CD4-positive, alpha-beta T cell (primary cell): ENCODE measurements around the gene RPL26. TPM values are rescaled to one million over a fixed set of nuclear protein-coding genes. Genes with fewer than 3 reads are reported as not detected.

Experiments
- ATAC-seq: fragments of 200-7000 bp; cut with Tn5 transposase; one replicate; pipeline ENCODE4 v1.10.0; 2022; ENCODE audit warnings: mild to moderate bottlenecking; ENCODE audit not compliant: poor library complexity
- CTCF ChIA-PET: fragments of 350-600 bp; sonication (Branson Sonifier 250); formaldehyde crosslinking; loops from one replicate; lab custom pipeline; 2021; ENCODE audit warnings: antibody characterized with exemption, inconsistent platforms; lab: Charles Lee
- POLR2A ChIA-PET: fragments of 350-600 bp; sonication (Branson Sonifier 250); formaldehyde crosslinking; loops from one replicate; lab custom pipeline; 2021; ENCODE audit warnings: antibody characterized with exemption, inconsistent platforms; lab: Charles Lee
- DNase-seq, 14 experiments: peaks; one replicate each; pipeline ENCODE4 v3.0.0-alpha.2; 2013 to 2020; ENCODE audit warnings: mixed read lengths in 2 of 14
- H3K27ac ChIP-seq, 2 donors: one replicate each; pipeline versions ENCODE4 v1.5.1 to v1.7.0; 2013; ENCODE audit warnings: low read length in 2 of 2, low read depth in 1 of 2, mild to moderate bottlenecking in 1 of 2
- H3K27me3 ChIP-seq, 2 experiments: 1 replicate in 1 of 2; 2 replicates in 1 of 2; pipeline versions ENCODE4 v1.6.1 to v1.7.0; 2013; ENCODE audit warnings: low read length in 2 of 2, control low read depth in 1 of 2, mild to moderate bottlenecking in 1 of 2, moderate library complexity in 1 of 2; ENCODE audit not compliant: insufficient read depth in 2 of 2, control insufficient read depth in 1 of 2
- H3K36me3 ChIP-seq: one replicate; pipeline ENCODE4 v1.6.1; 2013; ENCODE audit warnings: low read length, control low read depth; ENCODE audit not compliant: insufficient read depth
- H3K4me1 ChIP-seq: one replicate; pipeline ENCODE4 v1.6.1; 2013; ENCODE audit warnings: low read length, control low read depth; ENCODE audit not compliant: insufficient read depth
- H3K4me3 ChIP-seq: one replicate; pipeline ENCODE4 v1.5.1; 2013; ENCODE audit warnings: mild to moderate bottlenecking, low read length, moderate library complexity
- H3K9me3 ChIP-seq, 2 experiments: 1 replicate in 1 of 2; 2 replicates in 1 of 2; pipeline versions ENCODE4 v1.6.1 to v1.7.0; 2013; ENCODE audit warnings: low read length in 2 of 2, mild to moderate bottlenecking in 2 of 2, control low read depth in 1 of 2, moderate library complexity in 1 of 2; ENCODE audit not compliant: control insufficient read depth in 1 of 2, insufficient read depth in 1 of 2
- H3K27ac Mint-ChIP-seq: one replicate; pipeline ENCODE4 v1.8.0; 2020; ENCODE audit warnings: mixed read lengths
- H3K27me3 Mint-ChIP-seq: one replicate; pipeline ENCODE4 v1.8.0; 2021; ENCODE audit warnings: mixed read lengths
- H3K36me3 Mint-ChIP-seq: one replicate; pipeline ENCODE4 v1.8.0; 2021; ENCODE audit warnings: low read depth, mixed read lengths
- H3K4me1 Mint-ChIP-seq: one replicate; pipeline ENCODE4 v1.8.0; 2021; ENCODE audit warnings: low read depth, mixed read lengths
- H3K4me3 Mint-ChIP-seq: one replicate; pipeline ENCODE4 v1.8.0; 2020; ENCODE audit warnings: mild to moderate bottlenecking, mixed read lengths
- H3K9me3 Mint-ChIP-seq: one replicate; pipeline ENCODE4 v1.8.0; 2020; ENCODE audit warnings: mixed read lengths
- intact Hi-C, 2 experiments: fragments of 100-400 bp; cut with DNase I in 1 of 2; cut with micrococcal nuclease in 1 of 2; formaldehyde crosslinking; loops; one replicate each; pipeline versions ENCODE4 v1.15.1 to v1.9.0; 2023 to 2025; cut with DNase I, micrococcal nuclease
- total RNA-seq, 174 experiments: library from RNA in 2 of 174; stranded (reverse) in 2 of 174; gene quantifications; one replicate each; pipeline ENCODE4 v1.2.3 and lab custom pipeline; 2021 to 2026
- TF ChIP-seq, protein P1 (sequence below): fragments of 200-600 bp; IDR thresholded peaks from one replicate; pipeline ENCODE4 v1.8.0; 2022; ENCODE audit warnings: antibody characterized with exemption, mild to moderate bottlenecking

The RPL26 gene
- total RNA-seq, 2 experiments from 2014 or later, result 2,959 to 3,104 TPM

DNA sequence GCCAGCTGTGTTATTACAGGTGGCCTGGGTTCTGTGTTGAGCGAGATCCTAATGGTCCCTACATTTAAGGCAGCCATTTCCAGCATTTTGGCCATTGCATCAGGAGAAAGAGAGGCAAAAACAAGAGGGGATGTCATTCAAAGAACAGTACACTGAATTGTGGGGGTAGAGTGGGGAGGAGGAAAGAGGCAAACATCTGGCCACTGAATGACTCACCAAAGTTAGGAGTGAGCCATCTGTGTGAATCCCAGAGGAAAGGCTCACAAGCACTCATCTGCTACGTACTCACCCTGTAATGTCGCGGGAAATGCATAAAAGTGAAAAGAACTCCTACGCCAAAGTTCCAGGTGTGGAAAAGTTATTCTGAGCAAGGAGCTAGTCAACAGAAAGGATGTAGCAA, 23.2 kb downstream of the RPL26 start:
- POLR2A ChIA-PET, result no interaction called here
- no peaks in the 10 kb centered on the region for H3K27me3 ChIP-seq
- Mint-ChIP-seq H3K4me1 (peaks cover 19% of the 10 kb centered on the region), H3K27me3 (no peaks in the 10 kb centered on the region), H3K4me3 (no peak overlapping the region), H3K36me3 (no peaks in the 10 kb centered on the region), H3K27ac (no peak overlapping the region), H3K9me3 (no peaks in the 10 kb centered on the region)
- TF ChIP-seq, protein P1, sequence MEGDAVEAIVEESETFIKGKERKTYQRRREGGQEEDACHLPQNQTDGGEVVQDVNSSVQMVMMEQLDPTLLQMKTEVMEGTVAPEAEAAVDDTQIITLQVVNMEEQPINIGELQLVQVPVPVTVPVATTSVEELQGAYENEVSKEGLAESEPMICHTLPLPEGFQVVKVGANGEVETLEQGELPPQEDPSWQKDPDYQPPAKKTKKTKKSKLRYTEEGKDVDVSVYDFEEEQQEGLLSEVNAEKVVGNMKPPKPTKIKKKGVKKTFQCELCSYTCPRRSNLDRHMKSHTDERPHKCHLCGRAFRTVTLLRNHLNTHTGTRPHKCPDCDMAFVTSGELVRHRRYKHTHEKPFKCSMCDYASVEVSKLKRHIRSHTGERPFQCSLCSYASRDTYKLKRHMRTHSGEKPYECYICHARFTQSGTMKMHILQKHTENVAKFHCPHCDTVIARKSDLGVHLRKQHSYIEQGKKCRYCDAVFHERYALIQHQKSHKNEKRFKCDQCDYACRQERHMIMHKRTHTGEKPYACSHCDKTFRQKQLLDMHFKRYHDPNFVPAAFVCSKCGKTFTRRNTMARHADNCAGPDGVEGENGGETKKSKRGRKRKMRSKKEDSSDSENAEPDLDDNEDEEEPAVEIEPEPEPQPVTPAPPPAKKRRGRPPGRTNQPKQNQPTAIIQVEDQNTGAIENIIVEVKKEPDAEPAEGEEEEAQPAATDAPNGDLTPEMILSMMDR, result no peak
- no peak for DNase-seq
- CTCF ChIA-PET, result no interaction called here
- H3K36me3 ChIP-seq, result no peaks in the 10 kb centered on the region
- H3K9me3 ChIP-seq, result no peaks in the 10 kb centered on the region
- no peaks in the 10 kb centered on the region for H3K4me1 ChIP-seq
- ATAC-seq, result no peak
- no peak overlapping the region for H3K27ac ChIP-seq
- intact Hi-C loops, result no loop called here
- H3K4me3 ChIP-seq, result no peak overlapping the region

DNA sequence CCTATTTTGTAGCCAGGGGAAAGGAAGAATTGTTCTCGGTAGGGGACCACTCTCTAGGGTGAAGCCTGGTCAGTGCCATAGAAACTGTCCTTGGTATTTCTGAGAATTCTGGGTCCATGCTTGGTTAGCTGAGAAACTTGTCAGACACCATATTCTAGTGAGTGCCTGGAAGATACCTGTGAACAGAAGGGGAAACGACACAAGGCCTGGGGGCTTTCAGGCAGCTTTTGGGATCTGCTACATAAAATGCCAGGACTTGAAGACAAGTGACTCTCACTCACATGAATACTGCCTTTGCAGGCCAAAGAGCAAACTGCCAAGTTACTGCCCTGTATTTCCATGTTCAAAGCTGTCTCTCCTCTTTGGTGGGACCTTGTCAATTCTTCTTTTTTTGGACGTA, 25.1 kb downstream of the RPL26 start:
- H3K4me3 Mint-ChIP-seq, result no peak overlapping the region
- H3K36me3 Mint-ChIP-seq, result no peaks in the 10 kb centered on the region
- H3K27me3 Mint-ChIP-seq, result no peaks in the 10 kb centered on the region
- Histone ChIP-seq H3K36me3 (no peaks in the 10 kb centered on the region), H3K9me3 (no peaks in the 10 kb centered on the region), H3K4me3 (no peak overlapping the region), H3K27me3 (no peaks in the 10 kb centered on the region), H3K4me1 (no peaks in the 10 kb centered on the region), H3K27ac (no peak overlapping the region)
- ATAC-seq, result no peak
- no peaks in the 10 kb centered on the region for H3K9me3 Mint-ChIP-seq
- ChIA-PET POLR2A (no interaction called here), CTCF (no interaction called here)
- peaks cover 19% of the 10 kb centered on the region for H3K4me1 Mint-ChIP-seq
- H3K27ac Mint-ChIP-seq, result no peak overlapping the region
- TF ChIP-seq, protein P1, result no peak
- no peak for DNase-seq
- intact Hi-C loops, result no loop called here

DNA sequence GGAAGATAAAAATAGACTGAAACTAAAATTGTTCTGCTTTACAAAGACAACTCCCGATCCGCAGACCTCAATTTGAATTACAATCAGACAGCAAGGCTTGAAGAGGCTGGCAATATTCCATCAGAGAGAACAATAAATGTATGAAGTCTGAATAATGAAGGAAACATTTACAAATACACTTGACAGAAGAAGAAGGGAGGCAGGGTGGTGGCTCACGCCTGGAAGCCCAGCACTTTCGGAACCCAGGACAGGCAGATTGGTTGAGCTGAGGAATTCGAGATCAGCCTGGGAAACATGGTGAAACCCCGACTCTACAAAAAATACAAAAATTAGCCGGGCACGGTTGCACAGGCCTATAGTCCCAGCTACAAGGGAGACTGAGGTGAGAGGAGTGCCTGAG, 28.8 kb downstream of the RPL26 start:
- Histone ChIP-seq H3K4me1 (no peaks in the 10 kb centered on the region), H3K27ac (no peak overlapping the region), H3K9me3 (no peaks in the 10 kb centered on the region), H3K36me3 (no peaks in the 10 kb centered on the region), H3K27me3 (no peaks in the 10 kb centered on the region), H3K4me3 (no peak overlapping the region)
- H3K27ac Mint-ChIP-seq, result no peak overlapping the region
- intact Hi-C loops, result no loop called here
- H3K4me3 Mint-ChIP-seq, result no peak overlapping the region
- H3K27me3 Mint-ChIP-seq, result peaks cover 5% of the 10 kb centered on the region
- H3K36me3 Mint-ChIP-seq, result no peaks in the 10 kb centered on the region
- no peak for ATAC-seq
- TF ChIP-seq, protein P1, result no peak
- peaks cover 1% of the 10 kb centered on the region for H3K4me1 Mint-ChIP-seq
- no peaks in the 10 kb centered on the region for H3K9me3 Mint-ChIP-seq
- ChIA-PET CTCF (no interaction called here), POLR2A (no interaction called here)
- DNase-seq, result no peak
